H9 (cell line): Measurements from ENCODE around the gene PPARGC1A. TPM values are rescaled to one million over a fixed set of nuclear protein-coding genes. Genes with fewer than 3 reads are reported as not detected.

Source experiments
- DNase-seq: peaks from one replicate; pipeline ENCODE4 v3.0.0-alpha.2; 2017
- H2AFZ ChIP-seq: one replicate; pipeline ENCODE4 v1.6.1; 2013; ENCODE audit warnings: mild to moderate bottlenecking, low read length, control low read depth, moderate library complexity
- H2AK5ac ChIP-seq: 2 replicates; pipeline ENCODE4 v1.6.1; 2013; ENCODE audit warnings: low read length, control low read depth, mixed read lengths; ENCODE audit not compliant: insufficient read length
- H2BK120ac ChIP-seq: one replicate; pipeline ENCODE4 v1.6.1; 2013; ENCODE audit warnings: low read depth, mild to moderate bottlenecking, low read length, control low read depth, inconsistent platforms; ENCODE audit not compliant: poor library complexity, severe bottlenecking
- H2BK12ac ChIP-seq: 2 replicates; pipeline ENCODE4 v1.6.1; 2013; ENCODE audit warnings: low read length, control low read depth, mixed read lengths, low read depth; ENCODE audit not compliant: insufficient read length
- H2BK15ac ChIP-seq: 2 replicates; pipeline ENCODE4 v1.6.1; 2013; ENCODE audit warnings: low read depth, low read length, control low read depth
- H2BK20ac ChIP-seq: one replicate; pipeline ENCODE4 v1.6.1; 2013; ENCODE audit warnings: low read depth, mild to moderate bottlenecking, low read length, control low read depth, inconsistent platforms; ENCODE audit not compliant: poor library complexity, severe bottlenecking
- H2BK5ac ChIP-seq: 2 replicates; pipeline ENCODE4 v1.6.1; 2013; ENCODE audit warnings: low read length, control low read depth, mixed read lengths; ENCODE audit not compliant: insufficient read length
- H3K14ac ChIP-seq: 2 replicates; pipeline ENCODE4 v1.6.1; 2013; ENCODE audit warnings: low read length, control low read depth; ENCODE audit not compliant: insufficient read depth
- H3K18ac ChIP-seq: 2 replicates; pipeline ENCODE4 v1.6.1; 2013; ENCODE audit warnings: low read depth, mild to moderate bottlenecking, mixed read lengths, low read length, control low read depth; ENCODE audit not compliant: insufficient read length
- H3K23ac ChIP-seq: 2 replicates; pipeline ENCODE4 v1.6.1; 2013; ENCODE audit warnings: low read length, control low read depth, mixed read lengths, low read depth; ENCODE audit not compliant: insufficient read length
- H3K23me2 ChIP-seq: 2 replicates; pipeline ENCODE4 v1.6.1; 2013; ENCODE audit warnings: low read depth, mild to moderate bottlenecking, mixed read lengths, low read length, control low read depth; ENCODE audit not compliant: insufficient read length, poor library complexity, severe bottlenecking
- H3K27ac ChIP-seq: 2 replicates; pipeline ENCODE4 v1.5.1; 2013; ENCODE audit warnings: low read length, control low read depth, mixed read lengths, low read depth; ENCODE audit not compliant: insufficient read length
- H3K27me3 ChIP-seq: 2 replicates; pipeline ENCODE4 v1.6.1; 2013; ENCODE audit warnings: low read length, control low read depth, inconsistent platforms; ENCODE audit not compliant: insufficient read depth
- H3K4ac ChIP-seq: 2 replicates; pipeline ENCODE4 v1.6.1; 2013; ENCODE audit warnings: low read depth, mild to moderate bottlenecking, control low read depth, inconsistent platforms, low read length, moderate library complexity
- H3K4me1 ChIP-seq: 2 replicates; pipeline ENCODE4 v1.6.1; 2013; ENCODE audit warnings: low read length, control low read depth, inconsistent platforms; ENCODE audit not compliant: insufficient read depth
- H3K4me2 ChIP-seq: 2 replicates; pipeline ENCODE4 v1.6.1; 2013; ENCODE audit warnings: low read length, control low read depth, mixed read lengths; ENCODE audit not compliant: insufficient read length, insufficient read depth
- H3K56ac ChIP-seq: 2 replicates; pipeline ENCODE4 v1.6.1; 2013; ENCODE audit warnings: low read depth, mild to moderate bottlenecking, mixed read lengths, low read length, control low read depth; ENCODE audit not compliant: insufficient read length
- H3K79me1 ChIP-seq: 2 replicates; pipeline ENCODE4 v1.6.1; 2013; ENCODE audit warnings: low read depth, mild to moderate bottlenecking, moderate library complexity, low read length, control low read depth, inconsistent platforms; ENCODE audit not compliant: insufficient read depth, poor library complexity, severe bottlenecking
- H3K79me2 ChIP-seq: 2 replicates; pipeline ENCODE4 v1.6.1; 2013; ENCODE audit warnings: low read length, control low read depth, inconsistent platforms; ENCODE audit not compliant: insufficient read depth
- H3K9ac ChIP-seq: 2 replicates; pipeline ENCODE4 v1.6.1; 2013; ENCODE audit warnings: low read length, control low read depth, mixed read lengths; ENCODE audit not compliant: insufficient read length; ENCODE audit errors: extremely low read depth
- H3K9me3 ChIP-seq: one replicate; pipeline ENCODE4 v1.6.1; 2013; ENCODE audit warnings: low read depth, low read length, inconsistent platforms; ENCODE audit not compliant: control insufficient read depth
- H3T11ph ChIP-seq: one replicate; pipeline ENCODE4 v1.6.1; 2013; ENCODE audit warnings: mild to moderate bottlenecking, low read length, control low read depth, inconsistent platforms
- H4K20me1 ChIP-seq: one replicate; pipeline ENCODE4 v1.6.1; 2013; ENCODE audit not compliant: control insufficient read depth, insufficient read length, insufficient read depth
- H4K5ac ChIP-seq: 2 replicates; pipeline ENCODE4 v1.6.1; 2013; ENCODE audit warnings: low read depth, mild to moderate bottlenecking, mixed read lengths, low read length, control low read depth; ENCODE audit not compliant: insufficient read length
- H4K8ac ChIP-seq: replicated peaks from 2 replicates; pipeline ENCODE4 v1.6.1; 2013; ENCODE audit warnings: low read length, control low read depth, mixed read lengths, low read depth; ENCODE audit not compliant: insufficient read length
- H4K91ac ChIP-seq: 2 replicates; pipeline ENCODE4 v1.6.1; 2013; ENCODE audit warnings: low read depth, mild to moderate bottlenecking, moderate library complexity, mixed read lengths, low read length, control low read depth; ENCODE audit not compliant: insufficient read length
- H3K27ac Mint-ChIP-seq, 3 experiments: 2 replicates in 2 of 3; 3 replicates in 1 of 3; pipeline ENCODE4 v1.8.0; 2020 to 2021; ENCODE audit warnings: mixed read lengths in 3 of 3, mild to moderate bottlenecking in 1 of 3, moderate library complexity in 1 of 3
- H3K27me3 Mint-ChIP-seq: 2 replicates; pipeline ENCODE4 v1.8.0; 2021; ENCODE audit warnings: low read depth, mild to moderate bottlenecking, moderate library complexity, mixed read lengths
- H3K36me3 Mint-ChIP-seq, 3 experiments: 2 replicates in 2 of 3; 3 replicates in 1 of 3; pipeline ENCODE4 v1.8.0; 2020 to 2021; ENCODE audit warnings: low read depth in 3 of 3, mixed read lengths in 3 of 3; ENCODE audit not compliant: insufficient read depth in 1 of 3
- H3K4me1 Mint-ChIP-seq, 2 experiments: 2 replicates each; pipeline ENCODE4 v1.8.0; 2020; ENCODE audit warnings: mixed read lengths in 2 of 2
- H3K4me3 Mint-ChIP-seq, 2 experiments: 2 replicates in 1 of 2; 3 replicates in 1 of 2; pipeline ENCODE4 v1.8.0; 2020 to 2021; ENCODE audit warnings: mild to moderate bottlenecking in 2 of 2, mixed read lengths in 2 of 2, moderate library complexity in 1 of 2
- H3K9me3 Mint-ChIP-seq, 2 experiments: 2 replicates in 1 of 2; 3 replicates in 1 of 2; pipeline ENCODE4 v1.8.0; 2020; ENCODE audit warnings: mild to moderate bottlenecking in 2 of 2, mixed read lengths in 2 of 2, moderate library complexity in 1 of 2
- CTCF ChIP-seq: fragments of 200-600 bp; sonication (generic); conservative IDR thresholded peaks from 3 replicates; pipeline ENCODE4 v1.8.0; 2021; ENCODE audit warnings: antibody characterized with exemption, mild to moderate bottlenecking
- WGBS: extraction: QIAGEN DNeasy Blood & Tissue Kit; methylation state at CpG from one replicate; pipeline ENCODE4 v1.1.7; 2013; ENCODE audit warnings: missing lambda C conversion rate, low lambda C conversion rate, mixed read lengths; ENCODE audit not compliant: insufficient read length; ENCODE audit errors: extremely low coverage; 5-methylcytosine and 5-hydroxymethylcytosine counted together
- total RNA-seq: library from RNA; stranded (reverse); gene quantifications from 2 replicates; pipeline ENCODE4 v1.2.1, GENCODE V29; 2021

Gene PPARGC1A
- total RNA-seq, 1 experiment from 2014 or later: 1.7 TPM

GRCh38 chr4:23916282-23916681, 26.4 kb upstream of the PPARGC1A start:
- Histone ChIP-seq H3K18ac (no peak overlapping the region), H2AK5ac (no peak overlapping the region), H3K4ac (no peak overlapping the region), H2AFZ (no peak overlapping the region), H2BK5ac (no peak overlapping the region), H2BK15ac (no peak overlapping the region), H3K56ac (no peak overlapping the region), H4K8ac (no peak overlapping the region), H3K27ac (no peak overlapping the region), H3K79me1 (no peaks in the 10 kb centered on the region), H2BK12ac (no peak overlapping the region), H3K23ac (no peak overlapping the region), H3K27me3 (no peaks in the 10 kb centered on the region), H4K20me1 (no peaks in the 10 kb centered on the region), H3K4me2 (no peak overlapping the region), H4K91ac (no peak overlapping the region), H3K9me3 (no peaks in the 10 kb centered on the region), H2BK120ac (no peak overlapping the region), H4K5ac (no peak overlapping the region), H3K23me2 (no peaks in the 10 kb centered on the region), H3K4me1 (no peaks in the 10 kb centered on the region), H3K9ac (no peak overlapping the region), H3T11ph (no peak overlapping the region), H2BK20ac (no peak overlapping the region), H3K14ac (no peak overlapping the region), H3K79me2 (no peaks in the 10 kb centered on the region)
- Mint-ChIP-seq H3K4me1 (peaks cover 8 to 9% of the 10 kb centered on the region in 2 experiments), H3K27ac (no peak overlapping the region), H3K27me3 (no peaks in the 10 kb centered on the region), H3K36me3 (no peaks in the 10 kb centered on the region), H3K9me3 (no peaks in the 10 kb centered on the region), H3K4me3 (no peak overlapping the region)
- no peak for TF ChIP-seq CTCF
- no CpG with 5 or more reads among the region's 2 CpGs for WGBS
- no peak for DNase-seq
